Superior temporal gyrus (tissue), 1 donor: ENCODE measurements around the gene DLG2.
A peak's percentile ranks its signal among the peaks of the same experiment; 100 is the strongest.

ENCODE experiments used
- DNase-seq: peaks from one replicate; pipeline ENCODE4 v3.0.0-alpha.2; 2016; ENCODE audit errors: extremely low spot score

The DLG2 gene

GRCh38 chr11:84218318-84218717 lies 1408.8 kb downstream of the DLG2 start:
- no peak for DNase-seq

- no peak for DNase-seq
These were observed 1411.5 kb downstream of the DLG2 start for GRCh38 chr11:84215672-84216071.

- DNase-seq = no peak
These were observed 1412.6 kb downstream of the DLG2 start for GRCh38 chr11:84214557-84214956.

- DNase-seq = peak; percentile 59
These were observed 1414.4 kb downstream of the DLG2 start for GRCh38 chr11:84212468-84213390.

- peak; percentile 53 for DNase-seq
These were observed 1415.2 kb downstream of the DLG2 start for GRCh38 chr11:84211896-84212295.

GRCh38 chr11:84194696-84195095 lies 1432.4 kb downstream of the DLG2 start:
- no peak for DNase-seq

DNA sequence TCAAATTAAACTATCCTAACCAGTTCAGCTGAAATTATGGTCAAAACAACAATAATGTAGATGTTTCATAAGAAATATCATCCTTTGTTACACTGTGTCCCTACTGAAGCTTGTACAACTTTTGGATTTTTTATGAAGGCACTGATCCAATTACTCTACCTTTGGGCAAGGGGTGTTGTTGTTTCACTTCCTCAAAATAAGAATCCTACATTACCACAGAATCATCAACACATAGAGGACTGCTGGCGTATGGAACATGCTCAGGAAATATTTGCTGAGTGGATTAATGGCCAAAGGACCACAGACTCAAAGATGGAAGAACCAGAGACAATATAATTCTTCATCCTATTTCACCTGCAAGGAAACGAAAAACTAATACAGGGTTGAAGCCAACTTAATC lies 1433.4 kb downstream of the DLG2 start:
- DNase-seq = no peak

DNA sequence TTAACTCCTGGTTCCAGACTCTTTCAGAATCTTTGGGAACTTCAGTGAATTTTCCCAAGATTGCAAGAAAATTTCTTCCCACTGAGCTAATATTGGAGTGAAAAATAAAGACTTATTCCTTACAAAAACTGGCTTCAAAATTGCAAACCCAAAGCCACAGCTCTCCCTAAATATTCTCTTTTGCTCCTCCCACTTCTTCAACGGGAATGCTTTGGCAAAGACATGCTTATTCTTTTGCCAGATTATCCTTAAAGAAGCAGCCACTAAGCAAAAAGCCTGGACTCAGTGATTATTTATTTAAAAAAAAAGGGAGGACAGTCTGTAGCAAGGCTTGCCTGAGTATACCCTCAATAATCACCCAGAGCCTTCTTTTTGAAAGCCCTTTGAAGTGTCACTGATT lies 1438.6 kb downstream of the DLG2 start:
- DNase-seq = no peak

- no peak for DNase-seq
These were observed 1454.1 kb downstream of the DLG2 start for GRCh38 chr11:84173078-84173477.

DNA sequence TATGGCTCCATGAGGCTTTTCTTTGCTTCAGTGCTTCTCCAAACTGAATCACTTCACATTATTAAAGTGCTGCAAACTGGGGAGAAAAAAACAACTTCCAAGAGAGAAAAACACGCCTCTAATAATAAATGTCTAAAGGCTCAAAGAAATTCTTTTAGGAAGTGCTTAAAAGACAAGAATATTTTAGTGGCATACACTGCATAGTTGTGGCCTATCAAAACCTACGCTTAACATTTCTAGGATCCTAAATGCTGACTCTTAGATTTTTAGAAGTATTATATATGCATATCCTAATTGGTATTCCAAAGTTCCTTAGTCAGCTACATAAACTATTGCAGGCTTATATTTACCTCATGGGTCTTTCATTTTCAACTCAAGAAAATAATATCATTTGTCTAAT lies 1462.0 kb downstream of the DLG2 start:
- DNase-seq = no peak

DNA sequence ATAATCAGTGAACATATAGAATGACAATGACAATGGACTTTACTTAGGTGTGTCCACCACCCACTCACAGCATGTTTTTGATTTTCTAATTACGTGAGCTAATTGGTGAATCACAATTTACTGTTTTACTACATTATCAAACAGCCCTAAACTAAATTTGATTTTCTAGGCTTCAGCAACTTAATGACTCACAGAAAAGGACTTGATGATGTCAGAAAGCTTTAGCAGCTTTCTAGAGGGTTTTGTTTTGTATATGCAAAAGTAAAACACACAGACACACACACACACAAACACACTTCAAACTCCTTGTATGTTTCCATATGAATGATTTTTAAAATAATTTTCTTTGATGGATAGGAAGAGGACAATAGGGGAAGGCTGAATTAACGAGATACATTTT lies 1462.4 kb downstream of the DLG2 start:
- no peak for DNase-seq

- DNase-seq = peak; percentile 57
These were observed 1464.0 kb downstream of the DLG2 start for GRCh38 chr11:84163116-84163515.

DNA sequence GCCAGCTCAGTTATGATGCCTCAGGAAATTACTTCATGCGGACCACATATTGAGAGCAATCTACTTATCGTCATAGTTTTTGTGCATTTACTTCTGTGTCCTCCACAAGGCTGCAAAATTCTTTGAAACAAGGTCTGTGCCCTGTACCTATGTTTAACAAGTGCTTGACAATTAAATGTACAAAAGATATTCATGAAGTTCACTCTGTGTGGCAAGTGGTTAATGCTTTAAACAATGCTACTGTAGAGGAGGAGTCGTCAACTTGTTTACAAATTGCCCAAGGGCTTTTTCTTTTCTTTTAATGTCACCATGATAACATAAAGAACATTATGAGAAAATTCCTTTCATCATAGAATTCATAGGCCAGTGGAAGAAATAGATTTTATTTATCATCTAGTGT lies 1469.5 kb downstream of the DLG2 start:
- DNase-seq = no peak

DNA sequence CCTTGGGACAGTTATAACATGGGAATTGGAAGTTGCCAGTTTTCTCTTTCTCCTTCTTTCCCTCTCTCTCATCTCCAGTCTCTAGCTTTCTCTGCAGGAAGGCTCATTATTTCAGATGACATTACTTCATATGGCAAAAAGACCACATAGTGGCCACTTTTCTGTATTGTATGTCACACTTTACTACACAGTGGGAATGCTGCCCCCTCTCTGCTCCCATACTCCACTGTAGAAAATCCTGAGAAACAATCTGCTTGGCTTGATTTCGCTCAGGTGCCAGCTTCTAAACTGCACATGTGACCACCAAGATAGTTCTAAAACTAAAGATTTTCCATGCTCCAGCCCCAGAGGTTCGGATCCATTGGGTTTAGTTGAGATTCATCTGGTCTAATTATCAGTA lies 1480.3 kb downstream of the DLG2 start:
- DNase-seq = no peak

GRCh38 chr11:84145616-84146185 lies 1481.4 kb downstream of the DLG2 start:
- peak; percentile 69 for DNase-seq

GRCh38 chr11:84144531-84144930 lies 1482.6 kb downstream of the DLG2 start:
- DNase-seq = peak; percentile 83

- DNase-seq = no peak
These were observed 1484.7 kb downstream of the DLG2 start for GRCh38 chr11:84142411-84142810.

DNA sequence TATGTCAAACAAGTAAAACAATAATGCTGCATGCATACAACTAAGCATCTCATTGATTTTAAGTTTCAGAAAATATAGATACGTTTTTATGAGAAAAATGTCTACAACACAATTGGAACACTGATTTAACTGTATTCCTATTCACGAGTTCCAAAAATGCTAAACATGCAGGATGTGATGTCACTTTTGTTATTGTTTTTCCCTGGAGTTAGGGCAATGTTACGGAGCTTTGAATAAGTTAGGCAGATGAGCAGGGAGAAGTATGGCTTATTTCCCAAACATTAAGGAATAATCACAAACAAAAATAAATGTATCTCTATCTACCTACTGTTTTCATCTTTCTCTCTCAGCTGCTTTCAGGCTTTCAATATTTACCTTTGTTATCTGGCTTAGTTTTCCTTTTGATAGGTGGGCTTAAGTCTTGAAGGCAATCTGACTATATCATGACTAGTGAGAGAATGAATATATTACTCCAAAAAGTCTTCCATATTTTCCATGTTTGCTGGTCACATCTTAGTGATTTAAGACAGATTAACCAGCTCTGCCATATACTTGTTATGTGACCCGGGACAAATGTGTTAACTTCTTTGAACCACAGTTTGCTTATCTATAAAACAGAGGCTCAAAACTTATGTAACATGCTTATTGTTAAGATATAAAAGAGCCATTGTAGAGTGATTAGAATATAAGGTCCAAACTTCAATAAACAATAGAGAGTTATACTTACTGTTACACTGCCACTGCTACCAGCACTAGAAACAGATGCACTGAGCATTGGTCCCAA lies 1486.6 kb downstream of the DLG2 start:
- DNase-seq = peak; percentile 81

GRCh38 chr11:84137960-84138359 lies 1489.2 kb downstream of the DLG2 start:
- DNase-seq = no peak

DNA sequence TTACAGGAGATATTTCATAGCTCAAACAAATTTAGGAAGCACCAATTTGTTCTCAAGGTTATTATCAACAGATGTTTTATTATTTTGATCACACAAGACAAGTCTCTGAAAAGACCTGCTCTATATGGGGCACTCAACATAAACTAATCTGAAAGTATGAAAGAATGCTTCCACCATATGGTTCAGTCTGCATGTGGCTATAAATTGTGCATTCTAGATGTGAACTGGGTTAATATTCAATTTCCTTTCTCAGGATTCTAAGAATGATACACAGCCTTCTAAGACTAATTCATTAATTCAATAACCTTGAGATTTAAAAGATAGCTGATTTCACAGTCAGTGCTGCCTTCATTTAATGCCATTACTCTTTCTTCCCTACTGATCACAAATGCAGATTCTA lies 1489.6 kb downstream of the DLG2 start:
- DNase-seq = no peak

DNA sequence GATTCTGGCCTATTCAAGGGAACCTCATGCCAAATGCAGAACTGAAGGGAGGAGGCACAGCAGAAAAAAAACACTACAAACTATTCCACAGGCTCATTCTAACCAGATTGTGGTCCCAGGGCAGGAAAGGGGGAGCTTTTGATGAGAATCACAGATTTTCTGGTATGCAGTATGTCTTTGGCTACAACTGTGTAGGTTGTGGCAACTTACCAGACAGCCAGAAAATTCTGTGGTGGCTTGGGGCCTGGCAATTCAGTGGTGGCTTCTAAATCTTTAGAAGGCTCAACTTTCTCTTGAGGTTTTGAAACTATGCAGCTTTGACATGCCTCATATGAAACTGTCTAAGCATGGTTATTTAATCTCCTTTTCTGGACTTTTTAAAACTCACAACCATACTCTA lies 1490.2 kb downstream of the DLG2 start:
- no peak for DNase-seq

DNA sequence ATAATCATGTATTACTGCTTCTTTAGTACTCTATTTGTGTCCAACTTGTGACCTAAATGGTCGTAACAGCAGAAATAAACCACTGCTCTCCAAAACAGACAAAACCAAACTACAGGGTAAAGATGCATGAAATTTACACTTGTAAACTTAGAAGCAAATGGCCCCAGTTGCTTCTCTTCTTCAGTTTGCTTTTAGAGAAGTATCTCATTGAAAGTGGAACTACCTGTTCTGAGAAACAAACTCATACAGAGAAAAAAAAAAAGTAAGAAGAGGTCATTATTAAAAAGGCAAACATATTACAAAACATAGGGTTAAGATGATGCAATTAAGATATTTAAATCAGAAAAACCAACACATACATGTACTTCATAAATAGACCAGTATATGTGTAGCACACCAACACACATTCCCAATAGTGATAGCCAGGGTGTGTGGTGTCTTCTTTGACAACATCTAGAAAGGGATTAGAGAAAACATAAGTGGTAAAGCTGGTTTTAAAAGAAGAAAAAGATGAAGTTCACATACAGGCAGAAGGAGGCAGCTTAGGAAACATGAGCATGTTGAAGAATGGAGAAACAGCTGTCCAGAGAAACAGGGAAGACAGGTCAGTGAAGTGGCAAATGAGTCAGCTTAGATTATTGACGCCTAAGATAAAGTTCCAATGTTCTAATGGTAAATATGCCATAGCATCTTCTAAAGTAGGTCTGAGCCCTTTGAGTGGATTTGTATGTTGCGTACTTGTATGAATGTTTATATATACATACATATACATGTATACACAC lies 1496.3 kb downstream of the DLG2 start:
- DNase-seq = no peak
